B cell (primary cell): ENCODE data around the gene NKTR. TPM values are rescaled to one million over a fixed set of nuclear protein-coding genes. Genes with fewer than 3 reads are reported as not detected.

Source experiments
- ATAC-seq: fragments of 200-7000 bp; cut with Tn5 transposase; one replicate; pipeline ENCODE4 v1.10.0; 2021; ENCODE audit warnings: low read depth, mild to moderate bottlenecking, moderate number of reproducible peaks, moderate library complexity
- CTCF ChIA-PET: fragments of 350-600 bp; sonication (Branson Sonifier 250); formaldehyde crosslinking; loops from one replicate; lab custom pipeline; 2021; ENCODE audit warnings: antibody characterized with exemption, inconsistent platforms; lab: Charles Lee
- POLR2A ChIA-PET: fragments of 350-600 bp; sonication (Branson Sonifier 250); formaldehyde crosslinking; loops from one replicate; lab custom pipeline; 2021; ENCODE audit warnings: antibody characterized with exemption; lab: Charles Lee
- DNase-seq: peaks from one replicate; pipeline ENCODE4 v3.0.0; 2013
- H2AFZ ChIP-seq: 2 replicates; pipeline ENCODE4 v1.6.1; 2012; ENCODE audit warnings: mild to moderate bottlenecking, low read depth, low read length; ENCODE audit not compliant: insufficient read depth, poor library complexity, severe bottlenecking
- H3K27ac ChIP-seq, 2 donors: 1 replicate in 1 of 2; 2 replicates in 1 of 2; pipeline ENCODE4 v1.5.1; 2012 to 2013; ENCODE audit warnings: low read length in 2 of 2, mild to moderate bottlenecking in 2 of 2, moderate library complexity in 1 of 2
- H3K27me3 ChIP-seq, 4 experiments: fragments of 200-600 bp in 1 of 4; sonication (generic) in 1 of 4; replicated peaks in 1 of 4; 1 replicate in 2 of 4; 2 replicates in 2 of 4; pipeline versions ENCODE4 v1.6.1 to v1.7.0; 2013 to 2016; ENCODE audit warnings: low read length in 3 of 4, mild to moderate bottlenecking in 2 of 4, mixed read lengths in 1 of 4, moderate library complexity in 1 of 4; ENCODE audit not compliant: insufficient read depth in 4 of 4, control insufficient read depth in 3 of 4; ENCODE audit errors: control extremely low read depth in 1 of 4
- H3K36me3 ChIP-seq, 2 experiments: replicated peaks in 1 of 2; 1 replicate in 1 of 2; 2 replicates in 1 of 2; pipeline versions ENCODE4 v1.6.1 to v1.7.1; 2013; ENCODE audit warnings: low read length in 1 of 2; ENCODE audit not compliant: insufficient read depth in 2 of 2, control insufficient read depth in 1 of 2; ENCODE audit errors: control extremely low read depth in 1 of 2, extremely low read depth in 1 of 2
- H3K4me1 ChIP-seq, 2 donors: fragments of 200-600 bp in 1 of 2; sonication (generic) in 1 of 2; 1 replicate in 1 of 2; 2 replicates in 1 of 2; pipeline versions ENCODE4 v1.5.1 to v1.6.1; 2013 to 2017; ENCODE audit warnings: low read length in 2 of 2; ENCODE audit not compliant: control insufficient read depth in 2 of 2, insufficient read depth in 2 of 2
- H3K4me2 ChIP-seq: replicated peaks from 2 replicates; pipeline ENCODE3; 2012; ENCODE audit warnings: mild to moderate bottlenecking, low read depth, low read length; ENCODE audit not compliant: poor library complexity, severe bottlenecking
- H3K4me3 ChIP-seq, 5 experiments: fragments of 200-600 bp in 1 of 5; sonication (generic) in 1 of 5; 1 replicate in 3 of 5; 2 replicates in 2 of 5; pipeline versions ENCODE4 v1.5.1 to v1.7.0; 2011 to 2016; ENCODE audit warnings: low read length in 4 of 5, mild to moderate bottlenecking in 4 of 5, low read depth in 2 of 5, control low read depth in 1 of 5, moderate library complexity in 1 of 5; ENCODE audit not compliant: insufficient read depth in 1 of 5; ENCODE audit errors: control extremely low read depth in 1 of 5, extremely low read depth in 1 of 5
- H3K79me2 ChIP-seq: fragments of 200-600 bp; sonication (generic); one replicate; pipeline ENCODE4 v1.6.0; 2016; ENCODE audit warnings: low read length; ENCODE audit not compliant: control insufficient read depth, insufficient read depth
- H3K9ac ChIP-seq: fragments of 200-600 bp; sonication (generic); 2 replicates; pipeline ENCODE4 v1.6.1; 2017; ENCODE audit warnings: mild to moderate bottlenecking, low read length, moderate library complexity
- H3K9me3 ChIP-seq, 3 donors: one replicate each; pipeline versions ENCODE4 v1.6.1 to v1.7.1; 2013; ENCODE audit warnings: low read length in 2 of 3; ENCODE audit not compliant: control insufficient read depth in 2 of 3, insufficient read depth in 1 of 3; ENCODE audit errors: control extremely low read depth in 1 of 3
- H4K20me1 ChIP-seq: 2 replicates; pipeline ENCODE4 v1.6.0; 2012; ENCODE audit warnings: mild to moderate bottlenecking, low read length; ENCODE audit not compliant: insufficient read depth, control insufficient read depth, poor library complexity, severe bottlenecking
- H3K27ac Mint-ChIP-seq: one replicate; pipeline ENCODE4 v1.8.0; 2021; ENCODE audit warnings: mixed read lengths
- H3K27me3 Mint-ChIP-seq: one replicate; pipeline ENCODE4 v1.8.0; 2021; ENCODE audit warnings: mixed read lengths
- H3K4me1 Mint-ChIP-seq: one replicate; pipeline ENCODE4 v1.8.0; 2021; ENCODE audit warnings: mixed read lengths
- H3K4me3 Mint-ChIP-seq: one replicate; pipeline ENCODE4 v1.8.0; 2021; ENCODE audit warnings: mixed read lengths
- H3K9me3 Mint-ChIP-seq: one replicate; pipeline ENCODE4 v1.8.0; 2022; ENCODE audit warnings: mixed read lengths; ENCODE audit not compliant: insufficient read depth
- CTCF ChIP-seq: fragments of 200-600 bp; IDR thresholded peaks from one replicate; pipeline ENCODE4 v1.8.0; 2022; ENCODE audit warnings: antibody characterized with exemption, mild to moderate bottlenecking
- EZH2 ChIP-seq: IDR thresholded peaks from 2 replicates; pipeline ENCODE4 v1.6.1; 2012; ENCODE audit warnings: borderline replicate concordance, low read depth, mild to moderate bottlenecking, moderate library complexity, low read length; ENCODE audit not compliant: insufficient read depth, poor library complexity, severe bottlenecking
- WGBS: methylation state at CpG from one replicate; pipeline ENCODE4 v1.1.5; 2013; ENCODE audit warnings: missing lambda C conversion rate; ENCODE audit not compliant: insufficient coverage; 5-methylcytosine and 5-hydroxymethylcytosine counted together
- intact Hi-C: fragments of 100-400 bp; cut with micrococcal nuclease; formaldehyde crosslinking; loops from one replicate; pipeline ENCODE4 v1.10.0; 2022
- polyA plus RNA-seq: library from polyadenylated mRNA; depleted of rRNA; stranded (reverse); fragments of >200 nt; gene quantifications from 2 replicates; pipeline ENCODE4 v1.2.3, GENCODE V29; 2012
- total RNA-seq, 2 donors: library from RNA; stranded (reverse); fragments of 120-200 nt in 1 of 2; gene quantifications; 1 replicate in 1 of 2; 2 replicates in 1 of 2; pipeline versions ENCODE4 v1.2.3 to v1.2.4, GENCODE V29; 2013 to 2022

Gene NKTR
- total and polyA plus RNA-seq, 2 donors (not counting 1 experiment from before 2014, with no cell fraction given): 58.0 to 227 TPM

GRCh38 chr3:42557854-42558253 is 42.6 kb upstream of the NKTR start:
- TF ChIP-seq EZH2: no peak
- H4K20me1 ChIP-seq: no peaks in the 10 kb centered on the region
- ChIA-PET CTCF (interaction anchor here (2.3 kb wide), 1 partner anchor 11 kb away, joined by 10 read pairs; no protein-coding TSS in a partner anchor), POLR2A (interaction anchor here (0.6 kb wide), 1 partner anchor 312 kb away, joined by 4 read pairs; no protein-coding TSS in a partner anchor)
- H2AFZ ChIP-seq: no peak overlapping the region
- intact Hi-C loops: no loop called here
- no peaks in the 10 kb centered on the region for H3K9me3 Mint-ChIP-seq
- no peak overlapping the region for H3K4me2 ChIP-seq
- ATAC-seq: no peak
- no peak overlapping the region for H3K27ac ChIP-seq
- no peaks in the 10 kb centered on the region for H3K4me1 Mint-ChIP-seq
- no peaks in the 10 kb centered on the region for H3K4me1 ChIP-seq
- H3K4me3 ChIP-seq: no peak overlapping the region
- H3K27me3 ChIP-seq: no peaks in the 10 kb centered on the region
- no peaks in the 10 kb centered on the region for H3K79me2 ChIP-seq
- peaks cover 2 to 73% of the 10 kb centered on the region in 2 experiments for H3K36me3 ChIP-seq
- DNase-seq: no peak
- no peak overlapping the region for H3K27ac Mint-ChIP-seq
- H3K4me3 Mint-ChIP-seq: no peak overlapping the region
- no peaks in the 10 kb centered on the region for H3K27me3 Mint-ChIP-seq
- no peaks in the 10 kb centered on the region for H3K9me3 ChIP-seq
- H3K9ac ChIP-seq: no peak overlapping the region

- no peaks in the 10 kb centered on the region for H3K27me3 Mint-ChIP-seq
- CTCF ChIA-PET: interaction anchor here (1.1 to 1.5 kb wide), 2 partner anchors 10 to 16 kb away, joined by 3 to 6 read pairs; no protein-coding TSS in a partner anchor
- Histone ChIP-seq H3K9ac (no peak overlapping the region), H4K20me1 (no peaks in the 10 kb centered on the region), H3K79me2 (peaks cover 10% of the 10 kb centered on the region), H3K27me3 (no peaks in the 10 kb centered on the region), H3K36me3 (peaks cover 4 to 65% of the 10 kb centered on the region in 2 experiments), H2AFZ (no peak overlapping the region), H3K9me3 (no peaks in the 10 kb centered on the region), H3K4me3 (no peak overlapping the region), H3K4me1 (no peaks in the 10 kb centered on the region), H3K27ac (no peak overlapping the region), H3K4me2 (no peak overlapping the region)
- no peak overlapping the region for H3K27ac Mint-ChIP-seq
- TF ChIP-seq EZH2: no peak
- TF ChIP-seq CTCF: no peak
- no peak for DNase-seq
- POLR2A ChIA-PET: no interaction called here
- ATAC-seq: no peak
- 83% methylated on average over 1 of the region's 3 CpGs for WGBS
- no peaks in the 10 kb centered on the region for H3K9me3 Mint-ChIP-seq
- intact Hi-C loops: no loop called here
- no peaks in the 10 kb centered on the region for H3K4me1 Mint-ChIP-seq
- H3K4me3 Mint-ChIP-seq: no peak overlapping the region
Observed at GRCh38 chr3:42562047-42562907, 38.2 kb upstream of the NKTR start.
